Measurements from ENCODE around the gene DSCAML1.

GRCh38 chr11:117591316-117592039 lies 205.5 kb downstream of the DSCAML1 start:
- TF ChIP-seq EZH2phosphoT487 (IDR thresholded peaks at IDR 0.05; ENCODE audit: insufficient read depth, low read depth) (no peak), EZH2 (IDR thresholded peaks at IDR 0.05; ENCODE audit: insufficient read depth, poor library complexity, severe bottlenecking) (no peak)
